NCI-H510A treated with DMSO at 0.1 percent for 48 hours (cell line): Measurements from ENCODE around the gene ADNP2.
A peak's percentile ranks its signal among the peaks of the same experiment; 100 is the strongest.
"Not testable (repeated sequence)": the region's sequence is repeated elsewhere in the genome, so short reads cannot be mapped to it uniquely, and the experiment has no call there.

Experiments
- DNase-seq: peaks from one replicate; lab custom pipeline; 2025; lab: John Stamatoyannopoulos, UW

The ADNP2 gene

DNA sequence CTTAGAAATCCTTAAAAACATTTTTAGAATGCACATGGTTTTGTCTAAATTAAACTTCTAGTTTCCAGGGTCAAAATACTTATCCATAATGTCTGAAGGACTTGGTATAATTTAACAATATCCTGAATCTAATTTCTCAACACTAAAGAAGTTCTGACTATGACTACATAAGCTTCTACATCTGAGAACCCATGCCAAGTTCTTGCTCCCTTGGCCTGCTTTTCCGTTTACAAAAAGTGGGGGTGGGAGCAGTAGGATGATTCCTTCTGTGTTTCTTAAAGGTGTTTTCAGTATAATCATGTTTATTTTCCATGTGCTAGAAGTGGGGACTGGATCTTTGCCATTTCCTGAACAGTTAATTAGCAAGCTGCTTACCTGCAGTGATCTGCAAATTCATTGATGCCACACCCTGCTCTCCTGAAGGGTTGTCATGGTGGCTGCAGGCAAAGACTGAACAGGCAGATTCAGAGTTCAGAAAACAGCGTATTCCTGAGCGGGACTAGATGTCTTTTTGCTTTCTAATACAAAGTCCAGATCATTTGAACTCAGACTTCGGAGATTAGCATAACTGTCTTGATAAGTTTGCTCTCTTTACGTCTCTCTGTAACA, 36.2 kb downstream of the ADNP2 start:
- no peak for DNase-seq

DNA sequence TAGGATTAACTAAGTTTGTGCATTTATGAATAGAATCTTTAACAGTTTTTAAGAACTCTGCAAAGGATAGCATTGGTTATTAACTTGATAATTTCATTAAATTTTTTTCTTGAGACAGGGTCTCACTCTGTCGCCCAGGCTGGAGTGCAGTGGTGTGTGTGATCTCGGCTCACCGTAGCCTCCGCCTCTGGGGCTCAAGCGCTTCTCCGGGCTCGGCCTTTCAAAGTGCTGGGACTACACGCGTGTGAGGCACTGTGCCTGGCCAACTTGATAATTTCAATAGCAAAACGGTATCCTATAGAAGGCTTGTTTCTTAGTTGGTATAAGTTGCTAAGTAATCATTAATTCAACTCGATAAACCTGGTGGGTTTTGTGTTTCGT, 38.0 kb downstream of the ADNP2 start:
- peak; percentile 44 for DNase-seq

GRCh38 chr18:80147418-80148325, 38.6 kb downstream of the ADNP2 start:
- DNase-seq, result peak; percentile 77

- DNase-seq, result peak; percentile 40
Observed at GRCh38 chr18:80148326-80149199, 39.5 kb downstream of the ADNP2 start.

- no peak for DNase-seq
Observed at GRCh38 chr18:80149667-80150066, 40.6 kb downstream of the ADNP2 start.

DNA sequence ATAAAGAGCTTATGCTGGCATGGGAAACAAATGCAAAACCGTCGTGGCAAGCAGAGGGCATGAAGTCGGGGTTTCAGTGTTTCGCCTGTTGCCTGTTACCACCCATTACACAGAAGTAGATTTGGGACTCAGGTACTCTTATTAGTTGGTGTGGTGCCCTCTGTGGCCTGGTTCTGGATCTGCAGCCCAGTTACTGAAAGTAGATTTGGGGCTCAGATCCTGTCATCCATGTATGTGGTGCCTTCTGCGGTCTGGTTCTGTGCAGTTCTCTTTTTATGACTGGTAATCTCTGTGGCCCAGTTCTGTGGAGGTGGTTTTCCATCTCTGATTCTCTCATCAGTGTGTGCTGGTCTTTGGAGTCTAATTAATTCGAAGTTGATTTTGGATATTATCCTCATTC, 45.2 kb downstream of the ADNP2 start:
- DNase-seq, result peak; percentile 2

DNA sequence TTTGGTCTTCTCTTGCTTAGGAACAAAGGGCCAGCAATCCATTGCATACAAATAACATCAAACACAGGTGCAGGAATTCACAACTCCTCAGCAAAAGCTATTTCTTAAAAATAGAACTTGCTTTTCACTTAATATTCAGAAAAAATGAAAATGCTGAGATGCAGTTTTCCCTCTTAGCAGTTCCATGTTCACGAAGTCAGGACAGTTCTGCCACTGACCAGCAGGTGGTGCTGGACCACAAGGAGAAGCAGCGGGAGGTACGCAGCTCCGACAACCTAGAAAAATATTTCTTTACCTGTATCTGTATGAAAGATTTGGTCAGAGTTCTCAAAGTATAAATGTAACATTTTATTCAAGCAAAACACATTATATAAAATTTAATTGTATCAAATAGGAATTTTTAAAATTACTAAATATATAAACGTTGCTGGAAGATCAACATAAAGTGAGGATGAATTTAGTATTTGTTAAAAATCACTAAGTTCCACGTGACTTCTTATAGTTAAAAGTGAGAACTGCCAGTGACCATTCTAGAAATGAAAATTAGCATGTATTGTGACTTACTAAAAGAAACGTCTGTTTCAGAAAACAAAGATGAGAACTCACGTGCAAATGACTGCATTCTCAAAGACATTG, 48.8 kb downstream of the ADNP2 start:
- DNase-seq, result peak; percentile 51

DNA sequence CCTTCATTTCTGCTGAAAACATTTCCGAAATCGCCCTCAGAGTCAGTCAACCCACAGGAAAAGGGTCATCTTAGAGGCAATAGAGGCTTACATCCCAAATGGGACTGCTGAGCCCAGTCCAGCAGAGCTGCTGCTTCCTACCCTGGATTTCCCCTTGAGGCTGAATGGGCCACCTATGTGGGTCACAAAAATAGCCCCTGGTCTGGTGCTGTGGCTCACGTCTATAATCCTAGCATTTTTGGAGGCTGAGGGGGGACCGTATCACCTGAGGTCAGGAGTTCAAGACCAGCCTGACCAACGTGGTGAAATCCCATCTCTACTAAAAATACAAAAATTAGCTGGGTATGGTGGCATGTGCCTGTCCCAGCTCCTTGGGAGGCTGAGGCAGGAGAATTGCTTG, 49.3 kb downstream of the ADNP2 start:
- no peak for DNase-seq

GRCh38 chr18:80159713-80160636, 50.9 kb downstream of the ADNP2 start:
- no peak for DNase-seq

GRCh38 chr18:80161781-80162417, 52.8 kb downstream of the ADNP2 start:
- no peak for DNase-seq

- DNase-seq, result no peak
Observed at GRCh38 chr18:80163183-80163582, 54.1 kb downstream of the ADNP2 start.

GRCh38 chr18:80164727-80165355, 55.8 kb downstream of the ADNP2 start:
- not testable (repeated sequence) for DNase-seq

DNA sequence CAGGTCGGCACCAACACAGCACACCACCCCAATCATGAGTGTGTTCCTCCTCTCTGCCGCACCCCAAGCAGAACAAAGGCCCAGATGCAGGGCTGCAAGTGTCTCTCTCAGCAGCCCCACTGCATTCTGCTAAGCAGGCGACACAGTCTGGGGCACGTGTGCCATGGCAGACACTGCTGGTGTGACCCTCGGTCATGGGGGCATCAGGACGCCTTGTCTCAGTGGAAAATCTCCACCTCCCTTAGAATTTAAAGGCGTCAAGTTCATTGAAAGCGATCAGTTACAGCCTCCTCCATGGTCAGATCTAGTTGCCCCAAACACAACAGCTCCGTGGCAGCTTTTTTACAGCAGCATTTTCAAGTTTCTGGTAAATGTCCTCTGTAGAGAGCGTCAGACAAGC, 57.2 kb downstream of the ADNP2 start:
- DNase-seq, result no peak

DNA sequence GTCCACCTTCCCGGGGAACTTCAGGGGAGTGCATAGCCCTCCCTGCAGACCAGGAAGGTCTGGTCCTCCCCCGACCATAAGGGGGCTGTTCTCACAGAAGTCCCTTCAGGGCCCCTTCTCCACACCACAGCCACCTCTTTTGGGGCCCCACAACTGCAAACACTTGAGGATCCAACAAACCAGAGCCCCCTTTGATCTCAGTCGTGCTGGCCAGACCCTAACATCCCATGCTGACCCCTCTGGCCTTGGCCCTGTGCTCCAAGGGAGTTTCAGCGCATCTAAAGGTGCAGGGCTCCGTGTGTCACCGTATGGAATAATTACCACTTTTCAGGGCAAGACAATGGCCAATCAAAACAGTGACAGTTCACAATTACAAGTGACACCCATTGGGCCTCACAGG, 57.7 kb downstream of the ADNP2 start:
- no peak for DNase-seq

GRCh38 chr18:80167331-80167730, 58.3 kb downstream of the ADNP2 start:
- DNase-seq, result no peak

- no peak for DNase-seq
Observed at GRCh38 chr18:80167931-80168330, 58.9 kb downstream of the ADNP2 start.

DNA sequence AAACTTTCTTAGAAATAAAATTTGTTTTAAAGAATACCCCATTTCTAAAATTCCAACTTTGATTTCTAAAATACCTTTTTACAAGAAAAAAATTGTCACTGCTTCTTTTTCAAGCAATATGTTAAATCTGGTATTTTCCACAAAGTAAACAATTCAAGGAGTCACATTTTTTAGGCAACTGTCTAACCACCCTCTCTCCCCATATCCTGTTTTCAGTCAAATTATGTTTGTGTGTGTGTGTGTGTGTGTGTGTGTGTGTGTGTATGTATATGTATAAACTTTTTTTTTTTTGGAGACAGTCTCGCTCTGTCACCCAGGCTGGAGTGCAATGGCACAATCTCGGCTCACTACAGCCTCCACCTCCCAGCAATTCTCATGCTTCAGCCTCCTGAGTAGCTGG, 59.3 kb downstream of the ADNP2 start:
- DNase-seq, result no peak

DNA sequence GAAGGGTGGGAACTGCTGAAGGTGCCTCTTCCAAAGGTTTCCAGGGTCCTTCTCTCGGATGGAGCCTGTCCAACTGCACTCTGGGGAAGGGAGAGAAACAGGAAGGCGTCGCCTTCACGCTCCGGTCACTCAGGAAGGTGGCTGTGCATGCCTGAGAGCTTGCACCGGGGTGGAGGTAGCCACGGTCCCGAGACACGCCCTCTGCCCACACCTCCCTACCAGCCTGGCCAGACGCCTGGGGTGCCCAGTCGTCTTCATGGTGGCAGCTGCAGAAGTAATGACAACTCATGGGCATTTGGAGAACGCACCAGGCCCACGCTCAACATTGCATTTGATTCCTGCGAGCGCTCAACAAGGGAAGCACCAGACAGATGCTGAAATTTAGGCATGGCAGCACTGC, 59.9 kb downstream of the ADNP2 start:
- DNase-seq, result no peak

DNA sequence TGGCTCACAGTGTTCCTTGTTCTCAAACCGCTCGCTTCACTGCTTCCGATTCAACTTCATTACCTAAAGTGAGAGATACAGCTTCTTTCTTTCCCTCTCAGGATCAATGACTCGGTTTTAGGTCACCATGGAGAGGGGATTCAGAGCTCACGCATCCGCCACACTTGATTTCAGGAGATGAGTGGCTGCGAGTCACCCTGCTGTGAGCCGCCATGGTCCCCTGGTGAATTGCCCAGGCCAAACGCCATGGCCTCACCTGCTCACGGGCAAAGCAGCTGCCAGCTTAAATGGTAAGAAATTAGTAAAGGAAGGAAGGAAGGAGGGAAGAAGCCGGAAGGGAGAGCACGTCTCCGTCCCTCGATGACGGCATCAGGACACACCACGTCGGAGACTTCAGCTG, 60.5 kb downstream of the ADNP2 start:
- DNase-seq, result no peak
